Large intestine (tissue), 3 donors: ENCODE results near the gene COL9A1. TPM values are rescaled to one million over a fixed set of nuclear protein-coding genes. Genes with fewer than 3 reads are reported as not detected.

ENCODE experiments used
- DNase-seq, 2 donors: peaks; one replicate each; pipeline versions ENCODE4 v3.0.0 to v3.0.0-alpha.2; 2013
- H3K27ac ChIP-seq: one replicate; pipeline ENCODE4 v1.5.1; 2013; ENCODE audit warnings: low read length
- H3K27me3 ChIP-seq: 2 replicates; pipeline ENCODE4 v1.6.1; 2013; ENCODE audit warnings: low read length; ENCODE audit not compliant: control insufficient read depth, insufficient read depth
- H3K36me3 ChIP-seq: 2 replicates; pipeline ENCODE4 v1.6.1; 2013; ENCODE audit warnings: low read length; ENCODE audit not compliant: control insufficient read depth, insufficient read depth
- H3K4me1 ChIP-seq: one replicate; pipeline ENCODE4 v1.6.1; 2013; ENCODE audit warnings: low read length; ENCODE audit not compliant: control insufficient read depth, insufficient read depth
- H3K4me3 ChIP-seq: one replicate; pipeline ENCODE4 v1.5.1; 2013; ENCODE audit warnings: low read length
- H3K9me3 ChIP-seq: one replicate; pipeline ENCODE4 v1.6.1; 2013; ENCODE audit warnings: mild to moderate bottlenecking, low read depth, low read length, moderate library complexity; ENCODE audit not compliant: control insufficient read depth
- WGBS: methylation state at CpG from one replicate; pipeline ENCODE4 v1.1.5; 2013; ENCODE audit warnings: low lambda C conversion rate; ENCODE audit not compliant: insufficient coverage; 5-methylcytosine and 5-hydroxymethylcytosine counted together
- polyA plus RNA-seq: library from polyadenylated mRNA; unstranded; fragments of 120-200 nt; gene quantifications from one replicate; pipeline ENCODE4 v1.2.1, GENCODE V29; 2013

The COL9A1 gene
- polyA plus RNA-seq, 1 donor: 5.2 TPM

- no peak overlapping the region for H3K27ac ChIP-seq
- no peaks in the 10 kb centered on the region for H3K4me1 ChIP-seq
- no peaks in the 10 kb centered on the region for H3K9me3 ChIP-seq
- DNase-seq: no peak
- no peak overlapping the region for H3K4me3 ChIP-seq
- H3K27me3 ChIP-seq: no peaks in the 10 kb centered on the region
- WGBS: no CpG with 5 or more reads among the region's 2 CpGs
- no peaks in the 10 kb centered on the region for H3K36me3 ChIP-seq
Observed at GRCh38 chr6:70180183-70180900, 122.5 kb downstream of the COL9A1 start.

- H3K4me1 ChIP-seq: no peaks in the 10 kb centered on the region
- H3K4me3 ChIP-seq: no peak overlapping the region
- H3K9me3 ChIP-seq: no peaks in the 10 kb centered on the region
- no peak for DNase-seq
- H3K27ac ChIP-seq: no peak overlapping the region
- WGBS: 100% methylated on average over 1 of the region's 3 CpGs
- H3K27me3 ChIP-seq: no peaks in the 10 kb centered on the region
- no peaks in the 10 kb centered on the region for H3K36me3 ChIP-seq
Observed at GRCh38 chr6:70176842-70177550, 125.9 kb downstream of the COL9A1 start.

- 82% methylated on average over 2 of the region's 2 CpGs for WGBS
- H3K9me3 ChIP-seq: no peaks in the 10 kb centered on the region
Observed at GRCh38 chr6:70175770-70176169, 127.1 kb downstream of the COL9A1 start.

GRCh38 chr6:70172252-70172651, 130.6 kb downstream of the COL9A1 start:
- Histone ChIP-seq H3K4me3 (no peak overlapping the region), H3K4me1 (no peaks in the 10 kb centered on the region), H3K27me3 (no peaks in the 10 kb centered on the region), H3K36me3 (no peaks in the 10 kb centered on the region), H3K9me3 (no peaks in the 10 kb centered on the region), H3K27ac (no peak overlapping the region)
- DNase-seq: no peak
- 83% methylated on average over 1 of the region's 2 CpGs for WGBS

More at GRCh38 chr6:70175770-70176169, 127.1 kb downstream of the COL9A1 start:
- DNase-seq: no peak
- Histone ChIP-seq H3K27ac (no peak overlapping the region), H3K4me3 (no peak overlapping the region), H3K36me3 (no peaks in the 10 kb centered on the region), H3K4me1 (no peaks in the 10 kb centered on the region), H3K27me3 (no peaks in the 10 kb centered on the region)

- no peaks in the 10 kb centered on the region for H3K27me3 ChIP-seq
- no peaks in the 10 kb centered on the region for H3K36me3 ChIP-seq
- DNase-seq: no peak
- no peaks in the 10 kb centered on the region for H3K9me3 ChIP-seq
- H3K4me3 ChIP-seq: no peak overlapping the region
- H3K4me1 ChIP-seq: no peaks in the 10 kb centered on the region
- no peak overlapping the region for H3K27ac ChIP-seq
Observed at GRCh38 chr6:70171236-70171635, 131.6 kb downstream of the COL9A1 start.

GRCh38 chr6:70168681-70169377, 134.1 kb downstream of the COL9A1 start:
- WGBS: no CpG with 5 or more reads among the region's 5 CpGs
- no peak overlapping the region for H3K4me3 ChIP-seq
- no peak for DNase-seq
- H3K4me1 ChIP-seq: no peaks in the 10 kb centered on the region
- no peak overlapping the region for H3K27ac ChIP-seq
- no peaks in the 10 kb centered on the region for H3K27me3 ChIP-seq
- H3K9me3 ChIP-seq: no peaks in the 10 kb centered on the region
- no peaks in the 10 kb centered on the region for H3K36me3 ChIP-seq

Other genes with a start within 250 kb of the COL9A1 start
- gene FAM135A, start 110.4 kb upstream of the COL9A1 start, polyA plus RNA-seq: 97.2 TPM